ENCODE measurements around the gene FDXR. TPM values are rescaled to one million over a fixed set of nuclear protein-coding genes. Genes with fewer than 3 reads are reported as not detected.
A peak's percentile ranks its signal among the peaks of the same experiment; 100 is the strongest.

Gene FDXR
- total RNA-seq, 1 experiment from 2014 or later: 120 TPM

- in situ Hi-C loops (cut with HindIII; ENCODE audit: low sequenced_read_pairs): no loop called here
- DNase-seq (ENCODE audit: low spot score): peak; percentile 66
Observed at GRCh38 chr17:74824961-74825627, 47.7 kb downstream of the FDXR start.

DNA sequence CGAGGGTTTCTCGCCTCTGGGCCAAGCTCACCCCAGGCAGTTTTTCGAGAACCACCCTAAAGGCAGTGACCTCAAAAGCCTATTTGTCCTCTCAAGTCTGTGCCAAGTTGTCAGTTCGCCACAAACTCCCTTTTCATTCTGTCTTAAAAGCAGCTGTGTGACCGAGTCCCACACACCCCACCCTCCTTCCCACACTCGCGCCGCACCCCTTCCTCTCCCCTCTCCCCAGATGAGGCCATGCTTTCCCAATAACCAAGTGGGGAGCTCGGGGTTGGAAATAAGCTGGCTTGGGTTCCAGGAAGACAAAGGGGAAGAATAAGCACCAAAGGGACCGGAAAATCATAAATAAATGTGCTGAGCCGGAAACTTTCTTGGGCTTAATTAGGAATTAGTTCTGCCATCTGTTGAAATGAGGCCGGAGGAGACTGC, 49.8 kb downstream of the FDXR start:
- in situ Hi-C loops (cut with HindIII; ENCODE audit: low sequenced_read_pairs): no loop called here

DNA sequence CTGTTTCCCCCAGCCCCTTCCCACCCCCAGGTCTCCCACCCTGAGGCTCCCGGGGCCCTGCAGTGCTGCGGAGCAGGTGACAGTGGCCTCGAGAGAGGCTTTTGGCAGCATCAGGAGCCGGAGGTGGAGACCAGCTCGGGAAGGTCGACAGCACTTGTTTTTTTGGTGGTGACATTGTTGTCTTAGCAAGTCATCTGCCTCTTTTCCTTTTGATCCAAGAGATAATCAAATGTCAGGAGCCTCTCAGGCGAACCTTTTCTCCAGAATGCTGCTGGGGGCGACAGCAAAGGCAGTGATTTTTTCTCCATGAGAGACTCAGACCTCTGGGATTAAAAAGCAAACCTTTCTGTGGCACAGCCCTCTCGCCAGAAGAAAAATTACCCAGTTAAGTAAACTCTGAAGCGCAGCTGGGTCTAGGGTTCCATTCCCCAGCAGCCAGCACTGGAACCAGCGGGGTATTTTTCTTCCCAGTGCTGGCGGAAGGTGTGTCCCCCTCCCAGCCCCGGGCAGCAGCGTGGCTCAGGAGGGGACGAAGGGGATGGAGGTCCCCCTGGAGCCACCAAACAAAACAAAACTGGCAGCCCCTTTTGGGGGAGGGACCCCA, 50.4 kb downstream of the FDXR start:
- DNase-seq (ENCODE audit: low spot score): peak; percentile 55
- in situ Hi-C loops (cut with HindIII; ENCODE audit: low sequenced_read_pairs): no loop called here

More for the DNA sequence above, 49.8 kb downstream of the FDXR start:
- DNase-seq (ENCODE audit: low spot score): peak; percentile 72

DNA sequence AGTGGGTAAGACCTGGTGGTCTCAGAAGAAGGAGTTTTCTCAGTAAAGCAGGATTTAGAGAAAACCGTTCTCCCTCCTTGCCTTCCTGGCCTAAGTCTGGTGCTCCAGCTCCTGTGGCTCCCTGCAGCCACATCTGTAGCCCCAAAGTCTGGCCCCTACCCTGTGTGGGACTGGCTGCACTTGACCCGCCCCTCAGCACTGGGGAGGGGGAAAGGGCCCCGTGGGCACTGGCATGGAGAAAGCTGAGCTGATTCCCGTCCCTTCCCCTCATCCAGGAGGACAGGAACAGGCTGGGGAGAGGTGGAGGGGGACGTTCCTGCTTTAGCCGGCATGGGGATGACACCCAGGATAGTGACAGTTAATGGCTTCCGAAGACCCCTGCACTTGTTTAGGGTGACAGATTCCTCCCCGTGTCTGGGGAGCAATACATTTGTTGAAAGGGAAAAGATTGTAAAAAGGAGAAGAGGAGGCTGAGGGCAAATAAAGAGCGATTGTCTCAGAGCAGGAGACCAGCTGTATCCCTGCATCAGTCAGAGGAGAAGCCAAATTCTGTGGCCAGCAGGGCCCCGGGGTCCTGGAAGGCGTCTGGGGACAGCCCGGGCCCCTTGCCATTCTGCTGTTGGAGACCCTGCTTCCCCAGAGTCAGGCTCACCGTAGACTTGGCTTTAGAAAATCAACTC, 51.0 kb downstream of the FDXR start:
- in situ Hi-C loops (cut with HindIII; ENCODE audit: low sequenced_read_pairs): no loop called here
- no peak for DNase-seq (ENCODE audit: low spot score)

GRCh38 chr17:74819801-74820436, 52.9 kb downstream of the FDXR start:
- in situ Hi-C loops (cut with HindIII; ENCODE audit: low sequenced_read_pairs): no loop called here
- DNase-seq (ENCODE audit: low spot score): no peak

GRCh38 chr17:74818291-74818938, 54.4 kb downstream of the FDXR start:
- DNase-seq (ENCODE audit: low spot score): no peak
- in situ Hi-C loops (cut with HindIII; ENCODE audit: low sequenced_read_pairs): no loop called here

GRCh38 chr17:74816905-74817620, 55.7 kb downstream of the FDXR start:
- in situ Hi-C loops (cut with HindIII; ENCODE audit: low sequenced_read_pairs): no loop called here
- peak; percentile 77 for DNase-seq (ENCODE audit: low spot score)

- peak; percentile 58 for DNase-seq (ENCODE audit: low spot score)
- in situ Hi-C loops (cut with HindIII; ENCODE audit: low sequenced_read_pairs): no loop called here
Observed at GRCh38 chr17:74815550-74816370, 57.0 kb downstream of the FDXR start.

- in situ Hi-C loops (cut with HindIII; ENCODE audit: low sequenced_read_pairs): no loop called here
- no peak for DNase-seq (ENCODE audit: low spot score)
Observed at GRCh38 chr17:74815067-74815466, 57.7 kb downstream of the FDXR start.

DNA sequence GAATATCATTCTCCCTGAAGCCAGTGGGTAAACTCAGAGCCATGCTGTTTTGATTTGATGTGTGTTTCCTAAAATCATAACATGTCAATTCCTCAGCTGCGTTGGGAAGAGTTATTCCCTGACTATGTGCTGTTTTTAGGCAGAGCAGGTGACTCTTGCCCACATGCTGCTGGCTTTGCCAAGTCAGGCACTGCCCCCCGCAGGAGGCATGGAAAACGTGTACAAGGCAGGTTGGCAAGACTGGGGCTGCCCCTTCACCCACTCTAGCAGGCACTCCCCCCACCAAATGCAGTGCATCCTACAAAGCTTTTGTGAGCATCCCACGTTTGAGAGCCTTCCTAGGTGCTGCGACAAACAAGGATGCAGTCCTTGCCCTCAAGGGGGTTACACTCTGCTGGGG, 58.3 kb downstream of the FDXR start:
- in situ Hi-C loops (cut with HindIII; ENCODE audit: low sequenced_read_pairs): no loop called here
- DNase-seq (ENCODE audit: low spot score): peak; percentile 60

Other genes with a start within 250 kb of the FDXR start
- gene CD300E, start 249.3 kb downstream of the FDXR start, total RNA-seq (2014; rRNA removed; shearing (Covaris generic)): not detected in 2 replicates
- gene CD300LF, start 160.1 kb downstream of the FDXR start, total RNA-seq (2014; rRNA removed; shearing (Covaris generic)): not detected in 2 replicates
- gene RAB37, start 135.7 kb downstream of the FDXR start, total RNA-seq (2014; rRNA removed; shearing (Covaris generic)): 1.4 and 4.2 TPM in 2 replicates
- gene NHERF1, start 124.4 kb downstream of the FDXR start, total RNA-seq (2014; rRNA removed; shearing (Covaris generic)): 82.3 and 90.0 TPM in 2 replicates
- gene NAT9, start 96.6 kb downstream of the FDXR start, total RNA-seq (2014; rRNA removed; shearing (Covaris generic)): 31.0 and 32.7 TPM in 2 replicates
- 0.37 and 1.3 TPM in 2 replicates for gene GRIN2C, start 13.1 kb downstream of the FDXR start, total RNA-seq (2014; rRNA removed; shearing (Covaris generic))
- not detected in 2 replicates for gene FADS6, start 20.6 kb upstream of the FDXR start, total RNA-seq (2014; rRNA removed; shearing (Covaris generic))
- 1.4 and 1.9 TPM in 2 replicates for gene USH1G, start 50.3 kb upstream of the FDXR start, total RNA-seq (2014; rRNA removed; shearing (Covaris generic))
- not detected in 2 replicates for gene OTOP2, start 51.3 kb upstream of the FDXR start, total RNA-seq (2014; rRNA removed; shearing (Covaris generic))
- gene OTOP3, start 62.9 kb upstream of the FDXR start, total RNA-seq (2014; rRNA removed; shearing (Covaris generic)): not detected in 2 replicates
- 2.1 and 4.7 TPM in 2 replicates for gene HID1, start 99.8 kb upstream of the FDXR start, total RNA-seq (2014; rRNA removed; shearing (Covaris generic))
- gene CDR2L, start 114.6 kb upstream of the FDXR start, total RNA-seq (2014; rRNA removed; shearing (Covaris generic)): 21.8 and 24.4 TPM in 2 replicates
- 98.4 and 99.0 TPM in 2 replicates for gene MRPL58, start 139.7 kb upstream of the FDXR start, total RNA-seq (2014; rRNA removed; shearing (Covaris generic))
- gene ATP5PD, start 174.0 kb upstream of the FDXR start, total RNA-seq (2014; rRNA removed; shearing (Covaris generic)): 206 and 238 TPM in 2 replicates
- gene KCTD2, start 174.2 kb upstream of the FDXR start, total RNA-seq (2014; rRNA removed; shearing (Covaris generic)): 26.8 and 27.8 TPM in 2 replicates
- 11.0 and 25.5 TPM in 2 replicates for gene SLC16A5, start 215.0 kb upstream of the FDXR start, total RNA-seq (2014; rRNA removed; shearing (Covaris generic))
- gene ARMC7, start 237.0 kb upstream of the FDXR start, total RNA-seq (2014; rRNA removed; shearing (Covaris generic)): 10.5 and 13.6 TPM in 2 replicates